Activated CD4-positive, alpha-beta memory T cell treated with anti-CD3 and anti-CD28 coated beads, Interleukin-2, amount 10 ng/mL, durations not matched to agents 7 days and 5 days (primary cell): Measurements from ENCODE around the gene RAB40B. TPM values are rescaled to one million over a fixed set of nuclear protein-coding genes. Genes with fewer than 3 reads are reported as not detected.
"Not testable (repeated sequence)": the region's sequence is repeated elsewhere in the genome, so short reads cannot be mapped to it uniquely, and the experiment has no call there.

Experiments
- CTCF ChIA-PET: fragments of 350-600 bp; sonication (Branson Sonifier 250); formaldehyde crosslinking; loops from one replicate; lab custom pipeline; 2021; ENCODE audit warnings: antibody characterized with exemption, inconsistent platforms; lab: Charles Lee
- POLR2A ChIA-PET: fragments of 350-600 bp; sonication (Branson Sonifier 250); formaldehyde crosslinking; loops from one replicate; lab custom pipeline; 2021; ENCODE audit warnings: antibody characterized with exemption; lab: Charles Lee
- DNase-seq: peaks from one replicate; pipeline ENCODE4 v3.0.0-alpha.2; 2020
- H3K27ac Mint-ChIP-seq: one replicate; pipeline ENCODE4 v1.8.0; 2021; ENCODE audit warnings: mild to moderate bottlenecking, mixed read lengths
- H3K27me3 Mint-ChIP-seq: one replicate; pipeline ENCODE4 v1.8.0; 2021; ENCODE audit warnings: mixed read lengths
- H3K36me3 Mint-ChIP-seq: one replicate; pipeline ENCODE4 v1.8.0; 2021; ENCODE audit warnings: low read depth, mixed read lengths
- H3K4me1 Mint-ChIP-seq: one replicate; pipeline ENCODE4 v1.8.0; 2021; ENCODE audit warnings: mixed read lengths
- H3K4me3 Mint-ChIP-seq: one replicate; pipeline ENCODE4 v1.8.0; 2021; ENCODE audit warnings: mild to moderate bottlenecking, mixed read lengths
- H3K9me3 Mint-ChIP-seq: one replicate; pipeline ENCODE4 v1.8.0; 2021; ENCODE audit warnings: mixed read lengths
- total RNA-seq, 2 experiments: library from RNA; stranded (reverse); gene quantifications; one replicate each; pipeline ENCODE4 v1.2.3, GENCODE V29; 2021

The RAB40B gene
- total RNA-seq, result 1 to 10 TPM; 1.4 to 2.0 TPM

DNA sequence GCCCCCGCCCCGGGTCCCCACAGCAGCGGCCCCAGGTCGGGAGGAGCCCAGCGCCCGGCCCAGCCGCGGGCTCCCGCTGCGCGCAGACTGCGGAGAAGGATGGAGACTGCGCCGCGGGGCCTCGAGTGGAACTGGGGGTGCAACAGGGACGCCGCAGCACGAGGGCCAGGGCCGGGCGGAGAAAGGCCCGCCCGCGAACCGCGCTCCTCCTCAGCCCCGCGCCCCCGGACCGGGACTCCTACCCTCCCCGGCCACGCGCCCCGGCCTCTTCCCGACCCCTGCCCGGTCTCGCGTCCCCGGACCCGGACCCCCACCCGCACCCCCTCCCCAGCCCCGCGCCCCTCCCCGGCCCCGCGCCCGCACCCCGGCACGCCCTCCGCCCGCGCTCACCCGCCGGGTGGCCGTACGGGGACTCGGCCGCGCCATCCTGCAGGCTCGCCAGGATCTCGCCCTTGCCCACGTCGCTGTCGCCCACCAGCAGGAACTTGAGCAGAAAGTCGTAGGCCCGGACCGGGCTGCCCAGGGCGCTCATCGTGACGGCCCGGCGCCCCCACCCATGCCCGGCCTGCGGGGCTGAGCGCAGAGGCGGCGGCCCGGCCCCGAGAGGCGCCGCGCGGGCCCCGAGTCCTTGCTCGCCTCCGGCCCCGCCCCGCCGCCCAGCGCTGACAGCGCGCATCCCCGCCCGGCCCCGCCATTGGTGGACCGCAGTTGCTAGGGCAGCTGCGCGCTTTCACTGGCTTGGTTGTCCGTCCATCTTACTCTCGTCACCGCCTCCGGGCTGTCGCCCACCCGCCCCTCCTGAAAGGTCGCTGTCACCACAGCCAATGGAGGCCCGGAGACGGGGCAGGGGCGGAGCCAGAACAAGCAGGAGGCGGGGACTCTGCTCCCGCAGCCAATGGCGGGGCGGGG lies at the start of gene RAB40B:
RAB40B (minus strand) TSS at position 634 of the 909 bp plus-strand sequence; CDS start at position 532, 102 bp downstream.
- Mint-ChIP-seq H3K27me3 (peaks cover 21% of the 10 kb centered on the region), H3K4me3 (peak within 1 kb of the TSS; percentile 75), H3K36me3 (peaks cover 6% of the 10 kb centered on the region), H3K27ac (no peak within 1 kb of the TSS), H3K4me1 (peaks cover 12% of the 10 kb centered on the region), H3K9me3 (peaks cover 9% of the 10 kb centered on the region)
- peak; percentile 98 for DNase-seq
- POLR2A ChIA-PET, result interaction anchor here (2.2 kb wide), 1 partner anchor 18 kb away, joined by 11 read pairs; the partner anchor contains the start of gene FN3KRP
- CTCF ChIA-PET, result interaction anchor here (0.6 kb wide), 1 partner anchor 744 kb away, joined by 3 read pairs; no protein-coding TSS in a partner anchor

GRCh38 chr17:82745524-82745923 lies 47.0 kb upstream of the RAB40B start:
- H3K27me3 Mint-ChIP-seq, result peaks cover 2% of the 10 kb centered on the region
- DNase-seq, result no peak
- H3K27ac Mint-ChIP-seq, result no peak overlapping the region
- H3K4me3 Mint-ChIP-seq, result no peak overlapping the region
- H3K9me3 Mint-ChIP-seq, result peaks cover 12% of the 10 kb centered on the region
- POLR2A ChIA-PET, result no interaction called here
- H3K4me1 Mint-ChIP-seq, result no peaks in the 10 kb centered on the region
- H3K36me3 Mint-ChIP-seq, result peaks cover 13% of the 10 kb centered on the region
- CTCF ChIA-PET, result no interaction called here

DNA sequence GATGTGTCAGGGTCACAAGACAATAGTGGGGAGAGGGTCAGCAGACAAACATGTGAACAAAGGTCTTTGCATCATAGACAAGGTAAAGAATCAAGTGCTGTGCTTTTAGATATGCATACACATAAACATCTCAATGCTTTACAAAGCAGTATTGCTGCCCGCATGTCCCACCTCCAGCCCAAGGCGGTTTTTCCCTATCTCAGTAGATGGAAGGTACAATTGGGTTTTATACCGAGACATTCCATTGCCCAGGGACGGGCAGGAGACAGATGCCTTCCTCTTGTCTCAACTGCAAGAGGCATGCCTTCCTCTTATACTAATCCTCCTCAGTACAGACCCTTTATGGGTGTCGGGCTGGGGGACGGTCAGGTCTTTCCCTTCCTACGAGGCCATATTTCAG lies 46.2 kb upstream of the RAB40B start:
- H3K27ac Mint-ChIP-seq, H3K4me3 Mint-ChIP-seq, H3K4me1 Mint-ChIP-seq, H3K27me3 Mint-ChIP-seq, DNase-seq, CTCF ChIA-PET, POLR2A ChIA-PET: not testable (repeated sequence)
- peaks cover 19% of the 10 kb centered on the region for H3K36me3 Mint-ChIP-seq
- H3K9me3 Mint-ChIP-seq, result peaks cover 18% of the 10 kb centered on the region

GRCh38 chr17:82743344-82744219 lies 45.1 kb upstream of the RAB40B start:
- no peak overlapping the region for H3K27ac Mint-ChIP-seq
- no peak for DNase-seq
- ChIA-PET CTCF (no interaction called here), POLR2A (no interaction called here)
- peaks cover 20% of the 10 kb centered on the region for H3K36me3 Mint-ChIP-seq
- H3K9me3 Mint-ChIP-seq, result peaks cover 18% of the 10 kb centered on the region
- H3K4me1 Mint-ChIP-seq, result no peaks in the 10 kb centered on the region
- H3K27me3 Mint-ChIP-seq, result no peaks in the 10 kb centered on the region
- no peak overlapping the region for H3K4me3 Mint-ChIP-seq

GRCh38 chr17:82740906-82741759 lies 42.6 kb upstream of the RAB40B start:
- Mint-ChIP-seq H3K27me3 (no peaks in the 10 kb centered on the region), H3K36me3 (peaks cover 23% of the 10 kb centered on the region), H3K9me3 (peaks cover 20% of the 10 kb centered on the region), H3K4me1 (no peaks in the 10 kb centered on the region), H3K4me3 (no peak overlapping the region), H3K27ac (no peak overlapping the region)
- CTCF ChIA-PET, result no interaction called here
- DNase-seq, result no peak
- POLR2A ChIA-PET, result no interaction called here

- Mint-ChIP-seq H3K4me3 (no peak overlapping the region), H3K27me3 (no peaks in the 10 kb centered on the region), H3K27ac (no peak overlapping the region), H3K9me3 (peaks cover 23% of the 10 kb centered on the region), H3K4me1 (peaks cover 1% of the 10 kb centered on the region), H3K36me3 (peaks cover 28% of the 10 kb centered on the region)
- ChIA-PET POLR2A (no interaction called here), CTCF (no interaction called here)
- no peak for DNase-seq
Measured at GRCh38 chr17:82737967-82738877, 39.7 kb upstream of the RAB40B start.

DNA sequence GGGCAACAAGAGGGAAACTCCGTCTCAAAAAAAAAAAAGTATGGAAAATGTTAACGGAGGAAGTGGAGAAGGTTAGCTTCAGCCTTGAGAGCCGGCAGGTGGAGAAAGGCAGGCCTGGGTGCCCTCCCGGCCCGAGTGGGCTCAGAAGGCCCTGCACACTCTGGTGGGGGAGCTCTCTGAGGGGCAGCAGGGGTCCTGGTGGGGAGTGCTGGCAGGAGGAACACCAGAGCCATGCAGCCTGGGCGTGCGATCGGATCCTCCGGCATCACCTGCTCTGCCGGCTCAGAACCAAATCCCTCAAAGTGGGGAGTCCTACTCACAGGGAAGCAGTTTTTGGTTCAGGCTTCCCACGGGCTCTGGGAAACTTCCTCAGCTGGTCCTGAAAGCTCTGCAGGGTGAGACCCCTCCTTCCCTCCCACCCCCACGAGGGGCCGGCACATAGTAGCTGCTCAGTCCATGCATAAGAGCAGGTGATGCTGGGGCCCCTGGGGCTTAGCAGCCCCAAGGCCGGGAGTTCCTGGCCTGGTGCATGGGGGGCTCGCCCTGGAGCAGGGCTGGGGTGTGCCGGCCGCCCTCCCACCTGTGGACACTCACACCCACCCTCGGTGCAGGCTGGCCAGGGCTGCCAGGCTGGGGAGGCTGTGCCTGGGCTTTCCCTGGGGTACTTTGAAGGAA lies 38.1 kb upstream of the RAB40B start:
- H3K36me3 Mint-ChIP-seq, result peaks cover 38% of the 10 kb centered on the region
- H3K4me1 Mint-ChIP-seq, result peaks cover 1% of the 10 kb centered on the region
- ChIA-PET POLR2A (no interaction called here), CTCF (no interaction called here)
- H3K27ac Mint-ChIP-seq, result no peak overlapping the region
- H3K4me3 Mint-ChIP-seq, result no peak overlapping the region
- H3K27me3 Mint-ChIP-seq, result no peaks in the 10 kb centered on the region
- peaks cover 22% of the 10 kb centered on the region for H3K9me3 Mint-ChIP-seq
- DNase-seq, result no peak

GRCh38 chr17:82734987-82735866 lies 36.7 kb upstream of the RAB40B start, which contains the start of gene FN3K:
TSS of gene FN3K (plus strand) at chr17:82735615. CDS start at chr17:82735637, 22 bp downstream.
- peaks cover 32% of the 10 kb centered on the region for H3K36me3 Mint-ChIP-seq
- ChIA-PET CTCF (no interaction called here), POLR2A (no interaction called here)
- H3K4me3 Mint-ChIP-seq, result peak within 1 kb of the TSS; percentile 39
- no peaks in the 10 kb centered on the region for H3K27me3 Mint-ChIP-seq
- H3K9me3 Mint-ChIP-seq, result peaks cover 11% of the 10 kb centered on the region
- H3K4me1 Mint-ChIP-seq, result peaks cover 1% of the 10 kb centered on the region
- DNase-seq, result peak; percentile 39
- no peak within 1 kb of the TSS for H3K27ac Mint-ChIP-seq

GRCh38 chr17:82732118-82732743 lies 33.7 kb upstream of the RAB40B start:
- no peak overlapping the region for H3K27ac Mint-ChIP-seq
- CTCF ChIA-PET, result no interaction called here

GRCh38 chr17:82729479-82730260 lies 31.2 kb upstream of the RAB40B start:
- DNase-seq, result no peak
- no peaks in the 10 kb centered on the region for H3K4me1 Mint-ChIP-seq
- POLR2A ChIA-PET, result interaction anchor here (1.1 kb wide), 1 partner anchor 13 kb away, joined by 5 read pairs; the partner anchor contains the start of gene FN3KRP
- no peak overlapping the region for H3K27ac Mint-ChIP-seq
- H3K4me3 Mint-ChIP-seq, result no peak overlapping the region
- H3K27me3 Mint-ChIP-seq, result no peaks in the 10 kb centered on the region
- peaks cover 38% of the 10 kb centered on the region for H3K36me3 Mint-ChIP-seq
- CTCF ChIA-PET, result no interaction called here
- H3K9me3 Mint-ChIP-seq, result peaks cover 6% of the 10 kb centered on the region

More at GRCh38 chr17:82732118-82732743, 33.7 kb upstream of the RAB40B start:
- Mint-ChIP-seq H3K9me3 (peaks cover 6% of the 10 kb centered on the region), H3K27me3 (no peaks in the 10 kb centered on the region), H3K4me3 (no peak overlapping the region), H3K4me1 (peaks cover 1% of the 10 kb centered on the region), H3K36me3 (peaks cover 38% of the 10 kb centered on the region)
- POLR2A ChIA-PET, result no interaction called here
- DNase-seq, result no peak
